Endometrial microvascular endothelial cells (primary cell): Measurements from ENCODE around the gene SAE1. TPM values are rescaled to one million over a fixed set of nuclear protein-coding genes. Genes with fewer than 3 reads are reported as not detected.
"Not testable (repeated sequence)": the region's sequence is repeated elsewhere in the genome, so short reads cannot be mapped to it uniquely, and the experiment has no call there.

Experiments
- in situ Hi-C: cut with HindIII; loops from 2 replicates; pipeline ENCODE4 v1.10.0; 2017; ENCODE audit warnings: low sequenced_read_pairs, low pct_unique_long_range_greater_than_20kb; ENCODE audit errors: inconsistent ontology term
- total RNA-seq: library from RNA; depleted of rRNA; stranded (reverse); fragments of >200 nt; gene quantifications from one replicate; pipeline ENCODE4 v1.2.3, GENCODE V29; 2015; ENCODE audit errors: inconsistent ontology term

The SAE1 gene
- total RNA-seq, 1 donor from 2014 or later: 247 TPM

DNA sequence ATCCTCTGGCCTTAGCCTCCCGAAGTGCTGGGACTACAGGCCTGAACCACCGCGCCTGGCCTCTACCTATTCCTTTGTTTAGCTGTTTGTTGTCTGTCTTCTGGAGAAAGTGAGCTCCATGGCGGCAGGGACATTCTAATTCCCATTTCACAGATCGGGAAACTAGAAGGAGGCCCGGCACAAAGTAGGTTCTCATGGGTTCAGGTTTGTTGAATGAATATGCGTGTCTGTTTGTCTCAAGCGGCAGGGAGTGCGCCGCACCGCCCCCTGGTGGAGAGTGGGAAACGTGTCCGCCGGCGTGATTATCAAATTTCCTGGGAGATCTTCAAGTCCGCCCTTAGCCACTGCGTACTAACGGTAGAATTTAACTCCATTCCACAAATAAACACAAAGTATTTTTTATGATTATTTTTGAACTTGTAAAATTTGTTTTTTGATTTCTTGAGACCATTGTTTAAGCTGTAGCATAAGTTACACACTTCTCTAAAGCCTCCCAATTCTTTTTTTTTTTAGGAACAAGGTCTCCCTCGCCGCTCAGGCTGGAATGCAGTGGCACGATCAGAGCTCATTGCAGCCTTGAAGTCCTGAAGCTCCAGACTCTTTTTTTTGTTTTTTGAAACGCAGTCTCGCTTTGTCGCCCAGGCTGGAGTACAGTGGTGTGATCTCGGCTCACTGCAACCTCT, 116.8 kb downstream of the SAE1 start:
- in situ Hi-C loops: no loop called here

DNA sequence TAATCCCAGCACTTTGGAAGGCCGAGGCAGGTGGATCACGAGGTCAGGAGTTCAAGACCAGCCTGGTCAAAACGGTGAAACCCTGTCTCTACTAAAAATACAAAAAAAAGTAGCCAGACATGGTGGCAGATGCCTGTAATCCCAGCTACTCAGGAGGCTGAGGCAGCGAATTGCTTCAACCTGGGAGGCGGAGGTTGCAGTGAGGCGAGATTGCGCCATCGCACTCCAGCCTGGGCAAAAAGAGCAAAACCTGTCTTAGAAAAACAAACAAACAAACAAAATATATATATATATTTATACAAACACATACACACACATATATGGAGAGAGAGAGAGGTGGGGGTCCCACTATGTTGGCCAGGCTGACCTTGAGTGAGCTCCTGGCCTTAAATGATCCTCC, 122.4 kb downstream of the SAE1 start:
- in situ Hi-C loops: not testable (repeated sequence)

DNA sequence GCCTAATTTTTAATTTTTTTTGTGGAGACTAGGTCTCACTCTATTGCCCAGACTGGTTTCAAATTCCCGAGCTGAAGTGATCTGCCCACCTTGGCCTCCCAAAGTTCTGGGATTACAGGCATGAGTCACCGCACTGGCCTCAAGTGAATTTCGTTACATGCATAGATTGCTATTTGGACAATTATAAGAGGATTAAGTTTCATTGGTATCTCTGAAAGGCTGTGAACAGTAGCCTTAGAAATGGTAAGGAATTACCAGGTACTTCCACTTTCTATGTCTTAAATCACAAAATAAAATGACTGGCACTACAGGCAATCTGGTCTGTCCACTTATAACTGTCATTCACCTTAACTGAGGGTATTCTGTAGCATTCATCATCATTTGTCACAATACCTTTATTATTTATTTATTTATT, 122.8 kb downstream of the SAE1 start:
- in situ Hi-C loops: no loop called here

DNA sequence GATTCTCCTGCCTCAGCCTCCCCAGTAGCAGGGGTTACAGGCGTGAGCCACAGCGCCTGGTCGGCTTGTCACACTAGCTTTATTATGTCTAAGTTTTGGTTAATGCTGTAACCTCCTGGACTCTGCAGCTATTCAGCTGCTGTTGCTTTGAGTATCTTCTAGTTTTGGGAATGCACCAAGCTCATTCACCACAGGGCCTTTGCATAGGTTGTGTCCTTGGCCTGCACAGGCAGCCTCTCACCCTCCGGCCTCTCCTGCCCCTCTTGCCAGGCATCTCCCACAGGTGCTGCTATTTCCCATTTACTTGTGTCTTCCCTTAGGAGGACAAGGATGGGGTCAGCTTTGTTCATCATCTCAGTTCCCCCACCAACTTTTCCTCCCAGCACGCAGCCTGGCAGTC, 123.3 kb downstream of the SAE1 start:
- in situ Hi-C loops: no loop called here

DNA sequence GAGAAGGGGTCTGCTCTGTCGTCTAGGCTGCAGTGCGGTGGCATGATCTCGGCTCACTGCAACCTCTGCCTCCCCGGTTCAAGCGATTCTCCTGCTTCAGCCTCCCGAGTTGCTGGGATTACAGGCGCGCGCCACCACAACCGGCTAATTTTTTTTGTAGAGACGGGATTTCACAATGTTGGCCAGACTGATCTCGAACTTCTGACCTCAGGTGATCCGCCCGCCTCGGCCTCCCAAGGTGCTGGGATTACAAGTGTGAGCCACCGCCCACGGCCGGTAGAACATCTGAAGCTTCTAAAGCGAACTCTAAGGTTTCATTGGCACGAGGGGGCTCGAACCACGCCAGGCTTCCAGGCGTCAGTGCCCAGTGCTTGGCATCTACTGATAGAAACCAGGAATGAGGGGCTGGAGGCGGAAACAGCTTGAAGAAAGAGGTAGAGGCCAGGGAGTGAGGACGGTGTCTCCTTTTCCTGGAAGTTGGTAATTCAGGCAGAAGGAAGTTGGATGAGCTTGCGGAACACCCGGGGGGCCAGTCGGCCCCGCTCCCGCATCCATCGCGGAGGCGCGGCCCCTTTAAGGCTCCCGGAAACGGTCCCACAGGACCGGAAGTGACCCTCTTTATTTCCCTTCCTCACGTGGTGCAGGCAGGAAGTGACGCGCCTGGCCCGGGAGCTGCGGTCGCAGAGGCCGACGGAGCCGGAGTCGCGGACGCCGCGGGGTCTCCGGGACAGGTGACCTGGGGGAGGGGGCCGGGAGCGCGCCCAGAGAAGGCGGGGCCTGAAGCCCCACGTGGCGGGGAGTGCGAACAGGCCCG, 125.5 kb downstream of the SAE1 start, which contains the start of gene CCDC9:
CCDC9 (plus strand) TSS at position 647 of the 814 bp plus-strand sequence. CDS start 1,876 bp downstream, outside the sequence.
- in situ Hi-C loops: no loop called here

DNA sequence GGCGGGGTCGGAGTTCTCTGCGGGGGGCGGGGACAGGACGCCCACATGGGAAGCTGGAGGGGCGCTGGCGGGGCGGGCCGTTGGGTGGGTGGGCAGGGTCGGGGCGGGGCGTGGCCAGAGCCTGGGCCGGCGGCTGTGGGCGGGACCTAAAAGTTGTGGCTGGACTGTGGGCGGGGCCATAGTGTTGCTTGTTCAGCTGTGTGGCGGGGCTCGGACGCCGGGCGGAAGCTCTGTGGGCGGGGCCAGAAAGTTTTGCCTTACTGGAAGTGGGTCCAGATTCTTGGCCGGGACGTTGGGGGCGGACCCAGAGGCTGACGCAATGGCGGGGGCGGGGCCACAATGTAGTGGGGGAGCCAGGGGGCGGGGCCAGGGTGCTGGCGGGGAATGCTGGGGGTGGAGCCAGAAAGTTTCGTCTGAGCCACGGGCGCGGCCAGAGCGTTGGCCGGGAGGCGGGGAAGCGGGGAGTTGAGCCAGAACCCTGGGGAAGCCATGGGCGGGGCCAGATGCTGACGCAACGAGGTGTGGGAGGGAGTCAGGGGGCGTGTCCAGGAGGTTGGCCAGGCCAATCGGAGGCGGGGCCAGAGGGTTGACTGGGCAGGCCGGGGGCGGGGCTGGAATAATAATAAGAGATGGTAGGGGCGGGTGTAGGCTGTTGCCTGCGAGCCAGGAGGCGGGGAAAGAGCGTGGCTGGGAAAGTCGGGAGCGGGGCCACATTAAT, 126.2 kb downstream of the SAE1 start:
- in situ Hi-C loops: no loop called here

DNA sequence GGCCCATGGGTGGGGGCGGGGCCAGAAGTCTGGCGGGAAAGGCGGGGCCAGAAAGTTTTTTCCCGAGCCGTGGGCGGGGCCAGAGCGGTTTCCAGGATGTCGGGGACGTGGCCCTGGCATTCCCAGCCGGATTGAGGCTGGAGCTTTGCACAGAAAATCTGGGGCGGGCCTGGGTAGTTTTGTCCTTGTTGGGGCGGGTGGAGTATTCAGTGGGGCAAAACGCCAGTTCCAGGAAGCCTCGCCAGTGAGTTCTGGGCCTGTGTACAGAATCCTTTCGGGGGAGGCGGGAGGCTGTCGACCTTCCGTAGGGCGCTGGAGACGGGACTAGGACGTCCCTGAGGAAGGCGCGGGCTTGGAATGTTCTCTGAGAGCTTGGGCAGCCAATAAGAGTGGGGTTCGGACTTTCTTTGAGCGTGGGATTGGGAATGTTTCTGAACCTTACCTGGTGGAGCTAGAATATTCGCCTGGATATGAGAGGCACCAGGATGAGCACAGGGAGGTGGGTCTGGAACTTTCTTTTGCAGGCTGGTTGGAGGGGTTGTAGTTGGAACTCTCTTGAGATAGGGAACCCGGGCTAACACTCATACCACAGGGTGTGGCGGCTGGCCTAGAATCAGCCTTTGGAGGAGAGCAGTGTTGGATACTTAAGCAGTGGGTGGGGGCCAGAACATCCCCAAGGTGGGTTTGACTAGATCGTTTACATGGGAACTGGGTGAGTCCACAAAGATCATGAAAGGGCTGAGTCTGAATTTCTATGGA, 127.0 kb downstream of the SAE1 start:
- in situ Hi-C loops: no loop called here

DNA sequence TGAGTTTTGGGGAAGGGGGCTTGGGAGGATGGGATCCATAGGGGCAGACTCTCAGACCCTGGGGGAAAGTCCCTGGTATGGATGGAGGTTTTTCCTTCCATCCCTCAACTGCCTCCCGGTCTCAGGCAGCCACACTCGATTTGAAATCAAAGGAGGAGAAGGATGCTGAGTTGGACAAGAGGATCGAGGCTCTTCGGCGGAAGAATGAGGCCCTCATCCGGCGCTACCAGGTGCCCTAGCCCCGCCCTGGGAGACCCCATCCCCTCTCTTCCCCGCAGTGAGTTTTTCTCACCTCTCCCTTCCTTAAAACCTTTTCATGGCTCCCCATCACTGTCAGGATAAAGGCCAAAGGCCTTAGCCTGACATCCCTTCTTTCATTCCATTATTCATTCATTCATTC, 127.8 kb downstream of the SAE1 start:
- in situ Hi-C loops: no loop called here

DNA sequence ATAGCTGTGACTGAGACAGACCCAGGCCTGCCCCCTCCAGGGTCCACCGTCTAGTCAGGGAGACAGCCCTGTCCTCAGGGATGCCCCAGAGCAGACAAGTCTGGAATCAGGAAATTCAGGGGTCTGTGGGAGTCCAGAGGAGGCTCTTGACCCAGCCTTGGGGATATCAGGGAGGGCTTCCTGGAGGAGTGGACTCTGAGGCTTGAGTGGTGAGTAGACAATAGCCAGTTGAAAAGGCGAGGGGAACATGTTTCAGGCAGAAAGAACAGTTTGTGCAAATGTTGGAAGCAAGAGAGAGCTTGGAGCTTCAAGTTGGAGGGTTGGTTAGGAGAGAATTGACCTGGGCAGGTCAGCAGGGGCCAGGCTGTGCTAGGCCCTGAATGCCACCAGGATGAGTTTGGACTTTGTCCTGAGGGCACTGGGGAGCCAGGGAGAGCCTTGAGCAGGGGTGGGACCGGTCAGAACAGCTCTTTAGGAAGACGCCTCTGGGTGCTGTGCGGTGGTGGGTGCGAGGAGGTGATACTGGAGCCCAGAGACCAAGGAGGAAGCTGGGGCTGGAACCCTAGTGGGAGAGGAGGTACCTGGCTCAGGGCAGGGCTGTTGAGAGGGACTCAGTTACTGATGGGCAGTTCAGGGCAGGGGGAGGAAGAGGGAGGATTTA, 128.4 kb downstream of the SAE1 start:
- in situ Hi-C loops: no loop called here

Other genes with a start within 250 kb of the SAE1 start
- gene NPAS1, start 111.0 kb upstream of the SAE1 start, total RNA-seq: not detected
- 46.5 TPM for gene TMEM160, start 82.2 kb upstream of the SAE1 start, total RNA-seq
- 25.3 TPM for gene ZC3H4, start 17.1 kb upstream of the SAE1 start, total RNA-seq
- gene BBC3, start 100.4 kb downstream of the SAE1 start, total RNA-seq: 12.4 TPM
- 8.2 TPM for gene CCDC9, start 125.7 kb downstream of the SAE1 start, total RNA-seq
- not detected for gene INAFM1, start 144.1 kb downstream of the SAE1 start, total RNA-seq
- gene C5AR1, start 179.0 kb downstream of the SAE1 start, total RNA-seq: not detected
- gene C5AR2, start 201.3 kb downstream of the SAE1 start, total RNA-seq: not detected
- gene DHX34, start 218.5 kb downstream of the SAE1 start, total RNA-seq: 20.0 TPM